ENCODE data around the gene CXCL14.
"Not testable (repeated sequence)": the region's sequence is repeated elsewhere in the genome, so short reads cannot be mapped to it uniquely, and the experiment has no call there.

The CXCL14 gene

DNA sequence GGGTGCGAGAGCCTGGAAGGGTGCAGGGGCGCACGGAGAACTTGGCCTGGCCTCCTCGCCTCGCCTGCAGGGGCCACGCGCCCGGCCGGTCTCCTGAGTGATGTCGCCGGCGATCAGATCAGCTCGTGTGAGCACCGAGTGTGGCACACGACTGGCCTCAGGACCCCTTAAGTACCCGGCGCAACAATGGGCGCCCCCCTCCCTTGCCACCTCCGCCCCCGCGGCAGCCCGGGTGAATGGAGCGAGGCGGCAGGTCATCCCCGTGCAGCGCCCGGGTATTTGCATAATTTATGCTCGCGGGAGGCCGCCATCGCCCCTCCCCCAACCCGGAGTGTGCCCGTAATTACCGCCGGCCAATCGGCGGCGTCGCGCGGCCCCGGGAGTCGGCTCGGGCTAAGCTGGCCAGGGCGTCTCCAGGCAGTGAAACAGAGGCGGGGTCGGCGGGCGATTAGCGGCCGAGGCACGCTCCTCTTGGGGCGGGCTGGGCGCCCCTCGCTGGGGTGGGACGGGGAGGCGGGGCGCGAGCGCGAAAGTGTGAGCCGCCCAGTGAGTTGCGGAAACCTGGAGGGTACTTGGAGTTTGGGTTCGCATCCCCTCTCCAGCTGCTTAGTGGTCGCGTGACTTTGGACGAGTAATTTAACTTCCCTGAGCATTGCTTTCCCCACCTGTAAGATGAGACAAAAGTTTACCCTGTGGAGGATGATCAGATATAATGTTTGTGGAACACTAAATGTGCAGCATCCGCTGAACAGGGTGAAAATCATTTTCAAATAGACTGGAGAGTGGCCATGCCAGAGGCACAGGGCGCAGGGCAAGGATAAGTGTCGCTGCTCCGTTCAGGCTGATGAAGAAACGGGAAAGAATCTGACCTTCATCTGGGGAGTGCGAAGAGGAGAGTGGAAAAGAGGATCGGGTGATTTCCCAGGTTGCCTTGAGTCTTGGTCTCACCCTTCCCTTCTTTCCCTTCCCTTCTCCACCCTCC, 42.7 kb downstream of the CXCL14 start, which contains the start of gene NEUROG1:
NEUROG1 (minus strand) TSS at position 145 of the 982 bp plus-strand sequence. CDS start 274 bp downstream, outside the sequence.
- FAIRE-seq (no peak), DNase-seq (ENCODE audit: insufficient read length, low spot score) (no peak)
- TF ChIP-seq POLR2A (IDR thresholded peaks at IDR 0.05; ENCODE audit: low read depth, low read length), result no peak

DNA sequence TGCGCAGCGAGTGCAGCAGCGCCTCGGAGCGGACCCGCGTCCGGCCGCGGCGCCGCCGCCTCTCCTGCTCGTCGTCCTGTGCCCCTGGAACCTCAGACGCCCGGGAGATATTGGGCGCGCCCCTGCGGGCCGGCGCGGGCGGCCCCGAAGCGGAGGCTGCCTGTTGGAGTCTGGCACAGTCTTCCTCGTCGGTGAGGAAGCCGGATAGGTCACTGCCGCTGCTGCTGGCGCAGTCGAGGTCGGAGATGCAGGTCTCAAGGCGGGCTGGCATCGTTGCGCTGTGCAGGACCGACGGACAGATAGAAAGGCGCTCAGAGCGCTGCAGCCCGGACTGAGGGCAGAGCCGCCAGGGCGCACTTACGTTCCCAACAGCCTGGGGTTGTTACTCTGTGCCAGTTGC, 43.4 kb downstream of the CXCL14 start:
- TF ChIP-seq POLR2A (IDR thresholded peaks at IDR 0.05; ENCODE audit: low read depth, low read length), result no peak
- no peak for FAIRE-seq
- DNase-seq (ENCODE audit: insufficient read length, low spot score), result no peak

DNA sequence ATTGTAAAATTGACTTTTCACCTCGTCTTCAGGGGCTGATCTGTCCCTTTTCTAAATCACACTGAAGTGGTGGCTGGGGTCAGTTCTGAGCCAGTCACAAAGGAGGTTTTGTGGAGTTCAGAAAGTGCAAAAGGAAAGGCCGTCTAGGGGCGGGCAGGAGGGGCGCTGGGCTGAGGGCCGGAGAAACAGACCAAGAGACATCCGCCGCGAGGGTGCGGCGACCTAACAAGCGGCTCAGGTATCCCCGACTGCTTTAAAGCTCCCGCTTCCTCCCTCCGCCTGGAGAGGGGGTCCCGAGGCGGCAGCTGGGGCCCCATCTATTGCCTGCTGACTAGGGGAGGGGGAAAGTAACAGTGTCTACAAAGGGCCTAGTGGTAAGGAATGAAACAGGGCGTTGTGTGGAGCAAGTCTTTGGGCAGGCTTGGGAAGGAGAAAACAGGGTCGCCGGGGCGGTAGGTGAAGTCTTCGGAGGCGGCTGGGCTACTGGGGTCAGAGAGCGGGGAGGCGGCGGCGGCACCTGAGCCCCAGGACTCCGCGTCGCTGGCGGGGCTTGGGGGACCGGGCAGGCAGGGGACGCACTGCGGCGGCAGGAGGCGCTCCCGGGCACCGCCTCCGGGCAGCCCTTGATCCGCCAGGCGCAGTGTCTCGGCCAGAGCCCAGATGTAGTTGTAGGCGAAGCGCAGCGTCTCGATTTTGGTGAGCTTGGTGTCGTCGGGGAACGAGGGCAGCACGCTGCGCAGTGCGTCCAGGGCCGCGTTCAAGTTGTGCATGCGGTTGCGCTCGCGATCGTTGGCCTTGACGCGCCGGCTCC, 44.0 kb downstream of the CXCL14 start:
- no peak for TF ChIP-seq POLR2A (IDR thresholded peaks at IDR 0.05; ENCODE audit: low read depth, low read length)
- DNase-seq (ENCODE audit: insufficient read length, low spot score), result no peak
- FAIRE-seq, result no peak

DNA sequence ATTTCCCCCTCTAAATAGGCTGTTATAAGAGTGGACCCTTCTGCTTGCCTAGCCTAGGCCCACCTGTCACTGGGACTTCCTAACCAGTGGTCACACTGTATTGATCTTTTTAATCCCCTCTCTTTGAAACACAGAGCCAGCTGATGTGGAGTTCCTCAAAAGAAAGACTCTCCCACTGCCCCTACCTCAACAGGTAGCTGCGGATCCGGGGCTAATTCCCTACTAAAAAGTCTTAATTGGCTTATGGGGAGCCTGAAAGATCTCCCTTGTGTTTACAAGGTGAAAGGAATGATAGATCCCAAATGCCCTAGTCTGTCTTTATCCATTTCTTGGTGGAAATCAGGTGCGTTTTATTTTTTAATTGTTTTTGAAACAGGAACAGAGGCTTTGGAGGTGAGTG, 45.0 kb downstream of the CXCL14 start:
- TF ChIP-seq POLR2A (IDR thresholded peaks at IDR 0.05; ENCODE audit: low read depth, low read length), result no peak
- DNase-seq (ENCODE audit: insufficient read length, low spot score) (no peak), FAIRE-seq (no peak)

DNA sequence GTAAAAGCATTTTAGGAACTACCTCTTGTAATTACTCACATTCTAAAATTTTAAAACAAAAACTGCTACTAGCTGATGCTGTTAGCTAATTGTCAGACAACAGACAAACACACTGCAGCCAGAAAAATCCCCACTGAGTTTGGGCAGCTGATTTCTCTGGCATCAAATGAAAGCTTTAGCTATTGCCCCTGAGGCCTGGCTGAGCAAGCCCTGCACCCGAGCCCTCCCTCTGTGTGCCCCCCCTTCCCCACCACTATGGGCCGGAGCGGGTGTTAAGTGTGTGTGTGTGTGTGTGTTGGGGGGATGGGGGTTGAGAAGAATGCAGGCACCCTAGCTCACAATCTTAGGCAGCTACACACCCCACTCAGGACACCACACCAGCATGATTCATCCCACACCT, 45.5 kb downstream of the CXCL14 start:
- no peak for FAIRE-seq
- TF ChIP-seq POLR2A (IDR thresholded peaks at IDR 0.05; ENCODE audit: low read depth, low read length), result no peak
- no peak for DNase-seq (ENCODE audit: insufficient read length, low spot score)

DNA sequence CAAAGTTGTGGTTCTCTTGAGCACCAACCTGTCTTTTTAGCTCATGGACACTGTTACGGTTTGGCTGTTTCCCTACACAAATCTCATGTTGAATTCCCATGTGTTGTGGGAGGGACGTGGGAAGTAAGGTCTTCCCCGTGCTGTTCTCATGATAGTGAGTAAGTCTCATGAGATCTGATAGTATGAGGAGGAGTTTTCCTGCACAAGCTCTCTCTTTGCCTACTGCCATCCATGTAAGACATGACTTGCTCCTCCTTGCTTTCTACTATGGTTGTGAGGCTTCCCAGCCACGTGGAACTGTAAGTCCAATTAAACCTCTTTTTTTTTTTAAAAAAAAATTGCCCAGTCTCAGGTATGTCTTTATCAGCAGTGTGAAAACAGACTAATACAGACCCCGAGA, 49.2 kb downstream of the CXCL14 start:
- FAIRE-seq; DNase-seq (ENCODE audit: insufficient read length, low spot score): not testable (repeated sequence)

DNA sequence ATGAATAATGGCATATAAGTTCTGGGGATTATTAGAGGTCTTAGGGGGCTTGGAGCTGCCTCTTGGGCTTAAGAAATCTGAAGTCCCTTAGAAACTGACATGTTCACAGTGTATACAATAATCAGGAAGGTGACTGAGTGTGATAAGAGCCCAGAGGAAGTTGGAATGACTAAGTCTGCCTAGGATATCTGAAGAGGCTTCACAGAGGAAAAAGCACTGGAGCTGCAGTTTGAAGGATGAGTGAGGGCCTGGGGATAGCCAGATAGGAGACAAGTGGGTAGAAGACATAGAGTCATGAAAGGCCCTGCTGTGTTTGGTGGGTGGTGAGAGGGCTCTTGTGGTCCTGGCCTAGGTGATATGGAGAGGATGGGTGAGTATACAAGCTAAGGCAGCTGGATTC, 51.9 kb downstream of the CXCL14 start:
- no peak for DNase-seq (ENCODE audit: insufficient read length, low spot score)
- no peak for TF ChIP-seq POLR2A (IDR thresholded peaks at IDR 0.05; ENCODE audit: low read depth, low read length)
- no peak for FAIRE-seq

DNA sequence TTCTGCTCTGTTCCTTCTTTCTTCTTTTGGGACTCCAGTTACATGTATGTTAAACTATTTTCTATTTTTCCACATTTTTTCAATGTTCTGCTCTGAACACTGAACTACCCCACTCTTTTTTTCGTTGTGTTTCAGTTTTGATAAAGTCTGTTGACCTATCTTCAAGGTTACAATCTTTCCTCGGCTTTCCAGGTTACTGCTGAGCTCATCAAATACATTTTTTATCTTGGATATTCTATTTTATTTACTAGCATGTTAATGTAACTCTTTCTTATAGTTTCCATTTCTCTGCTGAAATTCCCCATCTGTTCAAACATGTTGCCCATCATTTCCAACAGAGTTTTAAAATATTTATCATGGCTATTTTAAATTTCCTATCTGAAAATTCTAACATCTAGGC, 56.8 kb downstream of the CXCL14 start:
- DNase-seq (ENCODE audit: insufficient read length, low spot score) (no peak), FAIRE-seq (no peak)
- TF ChIP-seq POLR2A (IDR thresholded peaks at IDR 0.05; ENCODE audit: low read depth, low read length), result no peak

All from H54 (cell line).